ENCODE results near the gene NBEAL1. TPM values are rescaled to one million over a fixed set of nuclear protein-coding genes. Genes with fewer than 3 reads are reported as not detected.

NBEAL1 gene
- total RNA-seq, 2 experiments from 2014 or later = 8.3 to 11.2 TPM

DNA sequence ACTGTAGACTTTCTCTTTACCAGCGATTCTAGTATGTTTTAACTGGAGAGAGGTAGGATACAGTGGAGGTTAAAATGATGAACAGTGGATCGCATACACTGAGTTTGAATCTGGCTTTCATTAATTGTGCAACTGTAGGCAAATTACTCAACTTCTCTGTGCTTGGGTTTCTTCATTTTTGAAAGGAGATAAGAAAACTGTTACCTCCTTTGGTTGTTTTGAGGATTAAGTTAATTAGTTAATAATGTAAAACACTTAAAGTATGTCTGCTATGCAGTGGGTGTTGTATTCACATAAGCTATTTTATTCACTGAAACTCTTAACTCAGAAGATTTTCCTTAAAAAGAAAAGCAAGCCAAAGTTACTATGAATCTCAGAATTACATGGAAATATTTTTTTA, 112.3 kb downstream of the NBEAL1 start:
- Histone ChIP-seq H3K27me3 (ENCODE audit: control insufficient read depth in 1 of 2, insufficient read depth in 2 of 2, low read length in 2 of 2) (no peaks in the 10 kb centered on the region), H3K27ac (ENCODE audit: low read depth in 1 of 2, low read length in 2 of 2) (no peak overlapping the region), H3K4me3 (ENCODE audit: low read length) (no peak overlapping the region), H3K36me3 (ENCODE audit: insufficient read depth, low read length) (peaks cover 2% of the 10 kb centered on the region), H3K4me1 (ENCODE audit: insufficient read depth, low read length) (no peaks in the 10 kb centered on the region), H3K9me3 (ENCODE audit: control insufficient read depth in 1 of 2, insufficient read depth in 1 of 2, low read length in 2 of 2) (no peaks in the 10 kb centered on the region)
- intact Hi-C loops (cut with DNase I, micrococcal nuclease) = loop anchor here in 1 of 2 experiments (10.0 kb wide), 1 partner anchor 552 kb away; no protein-coding TSS in a partner anchor
- H3K4me3 Mint-ChIP-seq = no peak overlapping the region
- H3K9me3 Mint-ChIP-seq = no peaks in the 10 kb centered on the region
- no peak for ATAC-seq (ENCODE audit: poor library complexity)
- CTCF ChIA-PET = no interaction called here
- no peaks in the 10 kb centered on the region for H3K27me3 Mint-ChIP-seq
- TF ChIP-seq, protein P1, sequence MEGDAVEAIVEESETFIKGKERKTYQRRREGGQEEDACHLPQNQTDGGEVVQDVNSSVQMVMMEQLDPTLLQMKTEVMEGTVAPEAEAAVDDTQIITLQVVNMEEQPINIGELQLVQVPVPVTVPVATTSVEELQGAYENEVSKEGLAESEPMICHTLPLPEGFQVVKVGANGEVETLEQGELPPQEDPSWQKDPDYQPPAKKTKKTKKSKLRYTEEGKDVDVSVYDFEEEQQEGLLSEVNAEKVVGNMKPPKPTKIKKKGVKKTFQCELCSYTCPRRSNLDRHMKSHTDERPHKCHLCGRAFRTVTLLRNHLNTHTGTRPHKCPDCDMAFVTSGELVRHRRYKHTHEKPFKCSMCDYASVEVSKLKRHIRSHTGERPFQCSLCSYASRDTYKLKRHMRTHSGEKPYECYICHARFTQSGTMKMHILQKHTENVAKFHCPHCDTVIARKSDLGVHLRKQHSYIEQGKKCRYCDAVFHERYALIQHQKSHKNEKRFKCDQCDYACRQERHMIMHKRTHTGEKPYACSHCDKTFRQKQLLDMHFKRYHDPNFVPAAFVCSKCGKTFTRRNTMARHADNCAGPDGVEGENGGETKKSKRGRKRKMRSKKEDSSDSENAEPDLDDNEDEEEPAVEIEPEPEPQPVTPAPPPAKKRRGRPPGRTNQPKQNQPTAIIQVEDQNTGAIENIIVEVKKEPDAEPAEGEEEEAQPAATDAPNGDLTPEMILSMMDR (IDR thresholded peaks at IDR 0.05) = no peak
- H3K4me1 Mint-ChIP-seq (ENCODE audit: low read depth) = no peaks in the 10 kb centered on the region
- POLR2A ChIA-PET = no interaction called here
- H3K27ac Mint-ChIP-seq = no peak overlapping the region
- peaks cover 23% of the 10 kb centered on the region for H3K36me3 Mint-ChIP-seq (ENCODE audit: low read depth)
- DNase-seq = no peak

DNA sequence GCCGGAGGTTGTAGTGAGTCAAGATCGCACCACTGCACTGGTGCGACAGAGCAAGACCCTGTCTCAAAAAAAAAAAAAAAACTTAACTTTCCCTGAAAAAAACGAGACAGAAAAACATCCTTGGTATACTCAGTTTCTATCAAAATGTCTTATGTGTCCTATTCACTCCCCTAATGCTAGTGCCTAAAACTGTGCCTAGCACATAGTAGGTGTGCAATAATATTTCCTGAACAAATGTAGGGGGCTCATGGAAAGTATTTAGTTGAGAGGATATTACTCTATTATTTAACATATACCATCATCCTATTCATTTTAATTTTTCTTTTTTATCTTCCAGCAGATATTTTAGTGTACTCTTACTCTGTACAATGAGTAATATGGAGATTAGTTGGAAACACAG, 120.4 kb downstream of the NBEAL1 start:
- Mint-ChIP-seq H3K27ac (no peak overlapping the region), H3K4me3 (no peak overlapping the region), H3K36me3 (ENCODE audit: low read depth) (peaks cover 20% of the 10 kb centered on the region), H3K27me3 (no peaks in the 10 kb centered on the region), H3K9me3 (no peaks in the 10 kb centered on the region), H3K4me1 (ENCODE audit: low read depth) (no peaks in the 10 kb centered on the region)
- no peaks in the 10 kb centered on the region for H3K9me3 ChIP-seq (ENCODE audit: control insufficient read depth in 1 of 2, insufficient read depth in 1 of 2, low read length in 2 of 2)
- intact Hi-C loops (cut with DNase I, micrococcal nuclease) = no loop called here
- no peaks in the 10 kb centered on the region for H3K36me3 ChIP-seq (ENCODE audit: insufficient read depth, low read length)
- TF ChIP-seq, protein P1 (IDR thresholded peaks at IDR 0.05) = no peak
- POLR2A ChIA-PET = no interaction called here
- H3K4me1 ChIP-seq (ENCODE audit: insufficient read depth, low read length) = no peaks in the 10 kb centered on the region
- DNase-seq = no peak
- no peak overlapping the region for H3K27ac ChIP-seq (ENCODE audit: low read depth in 1 of 2, low read length in 2 of 2)
- ATAC-seq (ENCODE audit: poor library complexity) = no peak
- CTCF ChIA-PET = no interaction called here
- H3K27me3 ChIP-seq (ENCODE audit: control insufficient read depth in 1 of 2, insufficient read depth in 2 of 2, low read length in 2 of 2) = no peaks in the 10 kb centered on the region
- no peak overlapping the region for H3K4me3 ChIP-seq (ENCODE audit: low read length)

DNA sequence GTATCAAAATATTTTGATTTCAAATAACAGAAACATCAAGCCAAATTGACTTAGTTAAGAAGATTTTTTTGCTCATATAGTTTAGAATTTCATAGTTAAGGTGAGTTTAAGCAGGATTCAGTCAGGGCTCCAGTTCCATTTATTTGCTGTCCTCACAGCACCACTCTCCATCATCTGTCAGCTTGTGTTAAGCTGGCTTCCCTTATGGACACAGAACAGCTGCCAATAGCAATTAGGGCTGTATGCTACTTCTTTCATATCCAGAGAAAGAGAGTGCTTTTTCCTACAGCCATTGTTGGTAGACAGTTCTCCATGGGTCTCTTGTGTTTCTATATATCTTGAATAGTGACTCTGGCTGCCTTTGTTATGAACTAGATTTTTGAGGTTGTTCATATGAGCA, 128.7 kb downstream of the NBEAL1 start:
- CTCF ChIA-PET = no interaction called here
- Mint-ChIP-seq H3K36me3 (ENCODE audit: low read depth) (peaks cover 3% of the 10 kb centered on the region), H3K4me1 (ENCODE audit: low read depth) (no peaks in the 10 kb centered on the region), H3K9me3 (no peaks in the 10 kb centered on the region), H3K4me3 (no peak overlapping the region), H3K27ac (no peak overlapping the region), H3K27me3 (no peaks in the 10 kb centered on the region)
- Histone ChIP-seq H3K4me3 (ENCODE audit: low read length) (no peak overlapping the region), H3K9me3 (ENCODE audit: control insufficient read depth in 1 of 2, insufficient read depth in 1 of 2, low read length in 2 of 2) (no peaks in the 10 kb centered on the region), H3K4me1 (ENCODE audit: insufficient read depth, low read length) (no peaks in the 10 kb centered on the region), H3K27me3 (ENCODE audit: control insufficient read depth in 1 of 2, insufficient read depth in 2 of 2, low read length in 2 of 2) (no peaks in the 10 kb centered on the region), H3K36me3 (ENCODE audit: insufficient read depth, low read length) (no peaks in the 10 kb centered on the region), H3K27ac (ENCODE audit: low read depth in 1 of 2, low read length in 2 of 2) (no peak overlapping the region)
- POLR2A ChIA-PET = no interaction called here
- ATAC-seq (ENCODE audit: poor library complexity) = no peak
- TF ChIP-seq, protein P1 (IDR thresholded peaks at IDR 0.05) = no peak
- no peak for DNase-seq
- intact Hi-C loops (cut with DNase I, micrococcal nuclease) = no loop called here
